B cell (primary cell): ENCODE measurements around the gene ENSA. TPM values are rescaled to one million over a fixed set of nuclear protein-coding genes. Genes with fewer than 3 reads are reported as not detected.

Source experiments
- ATAC-seq: fragments of 200-7000 bp; cut with Tn5 transposase; one replicate; pipeline ENCODE4 v1.10.0; 2021; ENCODE audit warnings: low read depth, mild to moderate bottlenecking, moderate number of reproducible peaks, moderate library complexity
- CTCF ChIA-PET: fragments of 350-600 bp; sonication (Branson Sonifier 250); formaldehyde crosslinking; loops from one replicate; lab custom pipeline; 2021; ENCODE audit warnings: antibody characterized with exemption, inconsistent platforms; lab: Charles Lee
- POLR2A ChIA-PET: fragments of 350-600 bp; sonication (Branson Sonifier 250); formaldehyde crosslinking; loops from one replicate; lab custom pipeline; 2021; ENCODE audit warnings: antibody characterized with exemption; lab: Charles Lee
- DNase-seq: peaks from one replicate; pipeline ENCODE4 v3.0.0; 2013
- H2AFZ ChIP-seq: 2 replicates; pipeline ENCODE4 v1.6.1; 2012; ENCODE audit warnings: mild to moderate bottlenecking, low read depth, low read length; ENCODE audit not compliant: insufficient read depth, poor library complexity, severe bottlenecking
- H3K27ac ChIP-seq, 2 donors: 1 replicate in 1 of 2; 2 replicates in 1 of 2; pipeline ENCODE4 v1.5.1; 2012 to 2013; ENCODE audit warnings: low read length in 2 of 2, mild to moderate bottlenecking in 2 of 2, moderate library complexity in 1 of 2
- H3K27me3 ChIP-seq, 4 experiments: fragments of 200-600 bp in 1 of 4; sonication (generic) in 1 of 4; replicated peaks in 1 of 4; 1 replicate in 2 of 4; 2 replicates in 2 of 4; pipeline versions ENCODE4 v1.6.1 to v1.7.0; 2013 to 2016; ENCODE audit warnings: low read length in 3 of 4, mild to moderate bottlenecking in 2 of 4, mixed read lengths in 1 of 4, moderate library complexity in 1 of 4; ENCODE audit not compliant: insufficient read depth in 4 of 4, control insufficient read depth in 3 of 4; ENCODE audit errors: control extremely low read depth in 1 of 4
- H3K36me3 ChIP-seq, 2 experiments: replicated peaks in 1 of 2; 1 replicate in 1 of 2; 2 replicates in 1 of 2; pipeline versions ENCODE4 v1.6.1 to v1.7.1; 2013; ENCODE audit warnings: low read length in 1 of 2; ENCODE audit not compliant: insufficient read depth in 2 of 2, control insufficient read depth in 1 of 2; ENCODE audit errors: control extremely low read depth in 1 of 2, extremely low read depth in 1 of 2
- H3K4me1 ChIP-seq, 2 donors: fragments of 200-600 bp in 1 of 2; sonication (generic) in 1 of 2; 1 replicate in 1 of 2; 2 replicates in 1 of 2; pipeline versions ENCODE4 v1.5.1 to v1.6.1; 2013 to 2017; ENCODE audit warnings: low read length in 2 of 2; ENCODE audit not compliant: control insufficient read depth in 2 of 2, insufficient read depth in 2 of 2
- H3K4me2 ChIP-seq: replicated peaks from 2 replicates; pipeline ENCODE3; 2012; ENCODE audit warnings: mild to moderate bottlenecking, low read depth, low read length; ENCODE audit not compliant: poor library complexity, severe bottlenecking
- H3K4me3 ChIP-seq, 5 experiments: fragments of 200-600 bp in 1 of 5; sonication (generic) in 1 of 5; 1 replicate in 3 of 5; 2 replicates in 2 of 5; pipeline versions ENCODE4 v1.5.1 to v1.7.0; 2011 to 2016; ENCODE audit warnings: low read length in 4 of 5, mild to moderate bottlenecking in 4 of 5, low read depth in 2 of 5, control low read depth in 1 of 5, moderate library complexity in 1 of 5; ENCODE audit not compliant: insufficient read depth in 1 of 5; ENCODE audit errors: control extremely low read depth in 1 of 5, extremely low read depth in 1 of 5
- H3K79me2 ChIP-seq: fragments of 200-600 bp; sonication (generic); one replicate; pipeline ENCODE4 v1.6.0; 2016; ENCODE audit warnings: low read length; ENCODE audit not compliant: control insufficient read depth, insufficient read depth
- H3K9ac ChIP-seq: fragments of 200-600 bp; sonication (generic); 2 replicates; pipeline ENCODE4 v1.6.1; 2017; ENCODE audit warnings: mild to moderate bottlenecking, low read length, moderate library complexity
- H3K9me3 ChIP-seq, 3 donors: one replicate each; pipeline versions ENCODE4 v1.6.1 to v1.7.1; 2013; ENCODE audit warnings: low read length in 2 of 3; ENCODE audit not compliant: control insufficient read depth in 2 of 3, insufficient read depth in 1 of 3; ENCODE audit errors: control extremely low read depth in 1 of 3
- H4K20me1 ChIP-seq: 2 replicates; pipeline ENCODE4 v1.6.0; 2012; ENCODE audit warnings: mild to moderate bottlenecking, low read length; ENCODE audit not compliant: insufficient read depth, control insufficient read depth, poor library complexity, severe bottlenecking
- H3K27ac Mint-ChIP-seq: one replicate; pipeline ENCODE4 v1.8.0; 2021; ENCODE audit warnings: mixed read lengths
- H3K27me3 Mint-ChIP-seq: one replicate; pipeline ENCODE4 v1.8.0; 2021; ENCODE audit warnings: mixed read lengths
- H3K4me1 Mint-ChIP-seq: one replicate; pipeline ENCODE4 v1.8.0; 2021; ENCODE audit warnings: mixed read lengths
- H3K4me3 Mint-ChIP-seq: one replicate; pipeline ENCODE4 v1.8.0; 2021; ENCODE audit warnings: mixed read lengths
- H3K9me3 Mint-ChIP-seq: one replicate; pipeline ENCODE4 v1.8.0; 2022; ENCODE audit warnings: mixed read lengths; ENCODE audit not compliant: insufficient read depth
- CTCF ChIP-seq: fragments of 200-600 bp; IDR thresholded peaks from one replicate; pipeline ENCODE4 v1.8.0; 2022; ENCODE audit warnings: antibody characterized with exemption, mild to moderate bottlenecking
- EZH2 ChIP-seq: IDR thresholded peaks from 2 replicates; pipeline ENCODE4 v1.6.1; 2012; ENCODE audit warnings: borderline replicate concordance, low read depth, mild to moderate bottlenecking, moderate library complexity, low read length; ENCODE audit not compliant: insufficient read depth, poor library complexity, severe bottlenecking
- WGBS: methylation state at CpG from one replicate; pipeline ENCODE4 v1.1.5; 2013; ENCODE audit warnings: missing lambda C conversion rate; ENCODE audit not compliant: insufficient coverage; 5-methylcytosine and 5-hydroxymethylcytosine counted together
- intact Hi-C: fragments of 100-400 bp; cut with micrococcal nuclease; formaldehyde crosslinking; loops from one replicate; pipeline ENCODE4 v1.10.0; 2022
- polyA plus RNA-seq: library from polyadenylated mRNA; depleted of rRNA; stranded (reverse); fragments of >200 nt; gene quantifications from 2 replicates; pipeline ENCODE4 v1.2.3, GENCODE V29; 2012
- total RNA-seq, 2 donors: library from RNA; stranded (reverse); fragments of 120-200 nt in 1 of 2; gene quantifications; 1 replicate in 1 of 2; 2 replicates in 1 of 2; pipeline versions ENCODE4 v1.2.3 to v1.2.4, GENCODE V29; 2013 to 2022

ENSA gene
- total and polyA plus RNA-seq, 2 donors (not counting 1 experiment from before 2014, with no cell fraction given): 85.5 to 115 TPM

DNA sequence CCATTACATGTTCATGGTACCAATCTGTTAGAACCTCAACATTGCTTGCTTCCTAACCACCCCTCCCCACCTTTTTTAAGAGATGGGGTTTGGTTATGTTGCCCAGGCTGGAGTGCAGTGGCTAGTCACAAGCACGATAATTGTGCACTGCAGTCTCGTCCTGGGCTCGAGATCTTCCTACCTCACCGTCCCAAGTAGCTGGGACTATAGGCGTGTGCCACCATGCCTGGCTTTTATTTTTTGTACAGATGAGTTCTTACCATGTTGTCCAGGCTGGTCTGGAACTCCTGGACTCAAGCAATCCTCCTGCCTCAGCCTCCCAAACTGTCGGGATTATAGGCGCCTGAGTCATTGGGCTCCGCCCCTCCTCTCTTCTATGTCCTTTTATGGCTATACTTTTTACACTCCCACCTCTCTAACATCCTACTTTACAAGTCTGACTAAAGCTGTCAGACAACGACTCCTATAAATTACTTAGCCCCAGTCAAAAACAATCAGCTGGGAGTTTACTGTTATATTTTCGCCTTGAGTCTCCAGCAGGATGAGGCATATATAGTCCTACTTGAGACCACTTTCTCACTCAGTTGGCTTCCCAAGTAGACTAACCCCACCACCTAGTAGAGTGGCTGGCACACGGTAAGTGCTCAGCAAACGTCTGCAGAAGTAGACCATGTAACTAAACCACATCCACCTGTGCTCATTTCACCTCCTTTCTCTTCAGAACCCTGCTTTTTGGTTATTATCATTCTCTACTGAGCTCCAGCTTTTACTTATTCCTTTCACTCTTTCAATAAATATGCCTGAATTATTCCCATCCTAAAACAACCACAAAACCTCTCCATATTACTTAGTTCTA, 13.8 kb downstream of the ENSA start:
- peak overlapping the region; percentile 21 for H3K27ac Mint-ChIP-seq
- intact Hi-C loops: no loop called here
- no peak overlapping the region for H3K27ac ChIP-seq
- POLR2A ChIA-PET: interaction anchor here (0.6 to 0.9 kb wide), 3 partner anchors 10 to 40 kb away, joined by 3 to 8 read pairs (median 4); no protein-coding TSS in a partner anchor
- H3K4me1 ChIP-seq: peaks cover 44 to 52% of the 10 kb centered on the region in 2 donors
- H3K4me1 Mint-ChIP-seq: peaks cover 56% of the 10 kb centered on the region
- H3K27me3 Mint-ChIP-seq: no peaks in the 10 kb centered on the region
- no peak for TF ChIP-seq EZH2
- no peak for TF ChIP-seq CTCF
- DNase-seq (no peak), ATAC-seq (no peak)
- H3K9ac ChIP-seq: no peak overlapping the region
- peaks cover 3 to 38% of the 10 kb centered on the region in 2 experiments for H3K36me3 ChIP-seq
- CTCF ChIA-PET: interaction anchor here (1.1 to 23.2 kb wide), 3 partner anchors 8 to 55 kb away, joined by 4 to 661 read pairs (median 5); no protein-coding TSS in a partner anchor
- no peak overlapping the region for H3K4me2 ChIP-seq
- no peak overlapping the region for H3K4me3 Mint-ChIP-seq
- H3K79me2 ChIP-seq: peaks cover 50% of the 10 kb centered on the region
- no peaks in the 10 kb centered on the region for H3K9me3 ChIP-seq
- H3K4me3 ChIP-seq: no peak overlapping the region
- 89% methylated on average over 12 of the region's 12 CpGs for WGBS
- no peak overlapping the region for H2AFZ ChIP-seq
- peaks cover 6% of the 10 kb centered on the region for H4K20me1 ChIP-seq
- no peaks in the 10 kb centered on the region for H3K9me3 Mint-ChIP-seq
- H3K27me3 ChIP-seq: no peaks in the 10 kb centered on the region
